Prostate gland (tissue), 2 donors: ENCODE data around the gene NOS2. TPM values are rescaled to one million over a fixed set of nuclear protein-coding genes. Genes with fewer than 3 reads are reported as not detected.
"Not testable (repeated sequence)": the region's sequence is repeated elsewhere in the genome, so short reads cannot be mapped to it uniquely, and the experiment has no call there.

ENCODE experiments used
- DNase-seq: peaks from one replicate; pipeline ENCODE4 v3.0.0-alpha.2; 2019; ENCODE audit warnings: low spot score
- H3K27ac ChIP-seq, 2 donors: fragments of 200-600 bp; sonication (generic); 2 replicates each; pipeline ENCODE4 v1.5.1; 2017 to 2019
- H3K27me3 ChIP-seq: fragments of 200-600 bp; sonication (generic); replicated peaks from 2 replicates; pipeline ENCODE4 v1.5.1; 2019; ENCODE audit not compliant: insufficient read depth
- H3K36me3 ChIP-seq, 2 donors: fragments of 200-600 bp; sonication (generic); 1 replicate in 1 of 2; 2 replicates in 1 of 2; pipeline versions ENCODE4 v1.5.1 to v1.8.1; 2017 to 2019
- H3K4me1 ChIP-seq: fragments of 200-600 bp; sonication (generic); replicated peaks from 2 replicates; pipeline ENCODE4 v1.5.1; 2019
- H3K4me3 ChIP-seq, 2 donors: fragments of 200-600 bp; sonication (generic); 2 replicates each; pipeline ENCODE4 v1.5.1; 2017 to 2019
- H3K9me3 ChIP-seq: fragments of 200-600 bp; sonication (generic); 2 replicates; pipeline ENCODE4 v1.5.1; 2017
- POLR2A ChIP-seq: fragments of 450-650 bp; IDR thresholded peaks from one replicate; pipeline ENCODE4 v1.6.1; 2016; ENCODE audit warnings: antibody characterized with exemption, mild to moderate bottlenecking
- POLR2AphosphoS5 ChIP-seq: sonication (generic); formaldehyde crosslinking; IDR thresholded peaks from one replicate; pipeline ENCODE4 v1.6.1; 2017; ENCODE audit warnings: antibody characterized with exemption
- WGBS: methylation state at CpG from one replicate; pipeline ENCODE4 v1.1.5; 2018; 5-methylcytosine and 5-hydroxymethylcytosine counted together
- intact Hi-C: fragments of 100-400 bp; cut with DNase I; formaldehyde crosslinking; loops from one replicate; pipeline ENCODE4 v1.14.2; 2022
- total RNA-seq, 2 donors: library from RNA; depleted of rRNA; stranded (reverse); fragments of >200 nt; gene quantifications; one replicate each; pipeline ENCODE4 v1.1.0, GENCODE V29; 2016
- TF ChIP-seq, protein P1 (sequence below), 4 experiments: fragments of 200-600 bp in 2 of 4; fragments of 450-650 bp in 2 of 4; sonication (generic) in 2 of 4; IDR thresholded peaks; 1 replicate in 3 of 4; 2 replicates in 1 of 4; pipeline ENCODE4 v1.5.1; 2016 to 2019; ENCODE audit warnings: antibody characterized with exemption in 4 of 4, mild to moderate bottlenecking in 2 of 4, moderate library complexity in 2 of 4

The NOS2 gene
- total RNA-seq, 2 donors from 2014 or later: 0.55 to 1.4 TPM

DNA sequence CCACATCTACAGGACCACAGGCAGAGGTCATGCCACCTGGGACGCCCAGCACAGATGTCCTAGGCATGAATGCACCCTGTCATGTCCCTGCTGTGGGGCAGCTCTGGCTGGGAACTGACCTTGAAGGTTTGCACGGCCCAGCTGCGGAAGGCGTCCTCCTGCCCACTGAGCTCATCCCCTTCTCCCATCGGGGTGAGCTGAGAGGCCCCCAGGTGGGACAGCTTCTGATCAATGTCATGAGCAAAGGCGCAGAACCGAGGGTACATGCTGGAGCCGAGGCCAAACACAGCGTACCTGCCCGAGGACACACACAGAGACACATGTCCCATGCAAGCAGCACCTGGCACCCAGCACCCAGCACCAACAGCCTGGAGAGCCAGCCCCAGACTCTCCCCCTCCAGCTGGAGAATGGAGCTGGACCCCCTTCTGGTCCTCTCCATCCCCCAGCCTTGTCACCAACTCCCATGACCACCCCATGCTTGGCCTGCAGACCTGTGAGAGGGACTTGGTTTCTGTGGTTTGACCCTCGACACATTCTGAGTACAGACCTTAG is 31.4 kb downstream of the NOS2 start:
- Histone ChIP-seq H3K36me3 (no peaks in the 10 kb centered on the region), H3K27ac (no peak overlapping the region), H3K27me3 (no peaks in the 10 kb centered on the region), H3K4me3 (no peak overlapping the region), H3K4me1 (no peaks in the 10 kb centered on the region), H3K9me3 (no peaks in the 10 kb centered on the region)
- WGBS: 95% methylated on average over 11 of the region's 11 CpGs
- intact Hi-C loops: no loop called here
- no peak for TF ChIP-seq POLR2AphosphoS5
- no peak for DNase-seq

DNA sequence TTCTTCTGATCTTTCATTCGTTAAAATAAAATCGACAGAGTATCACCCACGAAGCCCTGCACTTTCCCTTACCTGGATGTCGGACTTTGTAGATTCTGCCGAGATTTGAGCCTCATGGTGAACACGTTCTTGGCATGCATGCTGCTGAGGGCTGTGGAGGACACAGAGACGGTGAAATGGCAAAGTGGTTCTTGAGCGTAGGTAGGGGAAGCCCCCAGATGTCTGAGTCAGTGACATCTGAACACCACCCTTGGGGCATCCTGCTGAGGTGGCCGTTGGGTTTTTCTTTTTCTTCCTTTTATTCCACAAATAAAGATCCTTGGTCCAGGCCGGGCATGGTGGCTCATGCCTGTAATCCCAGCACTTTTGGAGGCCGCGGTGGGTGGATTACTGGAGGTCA is 33.9 kb downstream of the NOS2 start:
- H3K36me3 ChIP-seq: no peaks in the 10 kb centered on the region

DNA sequence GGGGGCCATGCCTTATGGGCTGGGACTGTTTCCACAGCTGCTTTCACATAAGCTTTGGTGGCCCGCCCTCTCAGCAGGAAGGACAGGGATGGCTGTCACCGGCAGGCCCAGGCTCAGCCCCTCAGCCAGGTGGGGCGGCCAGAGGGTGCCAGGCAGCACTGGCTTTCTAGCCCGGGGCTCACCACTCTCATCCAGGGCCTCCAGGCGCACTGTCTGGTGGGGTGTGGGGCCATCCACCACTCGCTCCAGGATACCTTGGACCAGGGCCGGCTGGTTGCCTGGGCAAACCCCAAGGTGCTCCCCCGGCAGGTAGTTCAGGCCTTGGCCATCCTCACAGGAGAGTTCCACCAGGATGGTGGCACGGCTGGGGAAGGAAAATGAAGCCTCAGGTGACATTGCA is 35.0 kb downstream of the NOS2 start:
- no peak for DNase-seq
- intact Hi-C loops: no loop called here
- Histone ChIP-seq H3K27ac (no peak overlapping the region), H3K36me3 (no peaks in the 10 kb centered on the region), H3K9me3 (no peaks in the 10 kb centered on the region), H3K4me3 (no peak overlapping the region), H3K27me3 (no peaks in the 10 kb centered on the region), H3K4me1 (no peaks in the 10 kb centered on the region)
- TF ChIP-seq, protein P1, sequence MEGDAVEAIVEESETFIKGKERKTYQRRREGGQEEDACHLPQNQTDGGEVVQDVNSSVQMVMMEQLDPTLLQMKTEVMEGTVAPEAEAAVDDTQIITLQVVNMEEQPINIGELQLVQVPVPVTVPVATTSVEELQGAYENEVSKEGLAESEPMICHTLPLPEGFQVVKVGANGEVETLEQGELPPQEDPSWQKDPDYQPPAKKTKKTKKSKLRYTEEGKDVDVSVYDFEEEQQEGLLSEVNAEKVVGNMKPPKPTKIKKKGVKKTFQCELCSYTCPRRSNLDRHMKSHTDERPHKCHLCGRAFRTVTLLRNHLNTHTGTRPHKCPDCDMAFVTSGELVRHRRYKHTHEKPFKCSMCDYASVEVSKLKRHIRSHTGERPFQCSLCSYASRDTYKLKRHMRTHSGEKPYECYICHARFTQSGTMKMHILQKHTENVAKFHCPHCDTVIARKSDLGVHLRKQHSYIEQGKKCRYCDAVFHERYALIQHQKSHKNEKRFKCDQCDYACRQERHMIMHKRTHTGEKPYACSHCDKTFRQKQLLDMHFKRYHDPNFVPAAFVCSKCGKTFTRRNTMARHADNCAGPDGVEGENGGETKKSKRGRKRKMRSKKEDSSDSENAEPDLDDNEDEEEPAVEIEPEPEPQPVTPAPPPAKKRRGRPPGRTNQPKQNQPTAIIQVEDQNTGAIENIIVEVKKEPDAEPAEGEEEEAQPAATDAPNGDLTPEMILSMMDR (IDR thresholded peaks at IDR 0.05): no peak
- TF ChIP-seq POLR2AphosphoS5: no peak
- 85% methylated on average over 8 of the region's 9 CpGs for WGBS

More for the DNA sequence above, 33.9 kb downstream of the NOS2 start:
- no peak for DNase-seq
- H3K4me1 ChIP-seq: no peaks in the 10 kb centered on the region
- no peaks in the 10 kb centered on the region for H3K9me3 ChIP-seq
- no peak overlapping the region for H3K4me3 ChIP-seq
- intact Hi-C loops: no loop called here
- 94% methylated on average over 12 of the region's 12 CpGs for WGBS
- no peak overlapping the region for H3K27ac ChIP-seq
- no peak for TF ChIP-seq POLR2AphosphoS5
- no peak for TF ChIP-seq POLR2A
- TF ChIP-seq, protein P1 (IDR thresholded peaks at IDR 0.05): no peak
- no peaks in the 10 kb centered on the region for H3K27me3 ChIP-seq

DNA sequence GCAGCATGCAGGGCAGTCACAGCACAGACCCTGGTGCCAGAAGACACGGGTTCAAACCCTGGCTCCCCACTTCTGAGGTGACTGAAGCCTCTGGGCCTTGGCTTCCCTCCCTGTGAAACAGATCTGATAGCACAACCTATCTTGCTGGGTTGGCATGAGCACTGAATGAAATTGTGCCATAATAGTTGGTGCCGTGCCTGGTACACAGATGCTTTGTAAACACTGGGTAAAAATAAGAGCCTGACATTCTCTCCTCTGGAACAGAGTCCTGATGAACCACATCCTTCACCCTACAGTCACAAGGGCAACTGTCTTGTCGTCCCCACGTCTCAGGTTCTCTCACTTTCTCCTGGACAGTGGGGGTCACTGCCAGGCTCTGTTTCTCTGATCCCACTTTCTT is 35.7 kb downstream of the NOS2 start:
- H3K27ac ChIP-seq: no peak overlapping the region
- H3K9me3 ChIP-seq: no peaks in the 10 kb centered on the region
- no peak overlapping the region for H3K4me3 ChIP-seq
- WGBS: 70% methylated on average over 4 of the region's 4 CpGs
- intact Hi-C loops: no loop called here
- no peaks in the 10 kb centered on the region for H3K27me3 ChIP-seq
- TF ChIP-seq POLR2AphosphoS5: no peak
- TF ChIP-seq, protein P1 (IDR thresholded peaks at IDR 0.05): no peak
- no peak for TF ChIP-seq POLR2A
- H3K4me1 ChIP-seq: no peaks in the 10 kb centered on the region
- no peak for DNase-seq
- H3K36me3 ChIP-seq: no peaks in the 10 kb centered on the region

DNA sequence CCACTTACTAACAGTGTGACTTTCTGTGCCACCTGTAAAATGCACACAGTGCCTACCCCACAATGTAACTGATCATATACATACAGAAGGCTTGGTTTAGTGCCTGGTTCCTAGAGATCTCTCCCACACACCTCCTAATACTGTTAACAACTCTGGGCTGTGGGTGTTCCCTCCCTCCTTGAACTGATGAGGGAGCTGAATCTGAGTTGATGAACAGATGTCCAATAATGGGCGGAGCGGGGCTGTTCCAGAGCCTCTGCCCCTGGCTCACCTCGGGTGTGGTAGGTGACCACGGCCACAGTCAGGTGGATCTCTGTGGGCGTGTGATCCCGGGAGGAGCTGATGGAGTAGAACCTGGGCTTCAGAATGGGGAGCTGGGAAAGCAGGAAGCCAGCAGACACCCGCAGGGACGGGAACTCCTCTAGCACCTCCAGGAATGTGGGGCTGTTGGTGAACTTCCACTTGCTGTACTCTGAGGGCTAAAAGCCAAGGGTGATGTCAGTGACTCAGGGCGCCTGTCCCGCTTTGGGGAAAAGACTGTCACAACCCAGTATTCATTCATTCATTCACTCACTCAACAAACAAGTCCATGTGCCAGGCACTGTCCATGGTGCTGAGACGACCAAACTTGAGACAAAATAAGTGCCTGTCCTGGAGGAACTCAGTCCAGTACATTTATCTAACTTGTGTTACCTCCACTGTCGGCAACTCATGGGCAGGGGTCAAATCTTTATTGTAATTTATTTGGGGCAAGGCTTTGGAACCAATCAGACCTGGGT is 37.6 kb downstream of the NOS2 start:
- H3K9me3 ChIP-seq: no peaks in the 10 kb centered on the region
- no peak overlapping the region for H3K4me3 ChIP-seq
- TF ChIP-seq POLR2AphosphoS5: no peak
- TF ChIP-seq, protein P1 (IDR thresholded peaks at IDR 0.05): no peak
- TF ChIP-seq POLR2A: no peak
- no peaks in the 10 kb centered on the region for H3K4me1 ChIP-seq
- no peaks in the 10 kb centered on the region for H3K27me3 ChIP-seq
- WGBS: 77% methylated on average over 12 of the region's 12 CpGs
- DNase-seq: no peak
- H3K27ac ChIP-seq: no peak overlapping the region
- no peaks in the 10 kb centered on the region for H3K36me3 ChIP-seq
- intact Hi-C loops: no loop called here

DNA sequence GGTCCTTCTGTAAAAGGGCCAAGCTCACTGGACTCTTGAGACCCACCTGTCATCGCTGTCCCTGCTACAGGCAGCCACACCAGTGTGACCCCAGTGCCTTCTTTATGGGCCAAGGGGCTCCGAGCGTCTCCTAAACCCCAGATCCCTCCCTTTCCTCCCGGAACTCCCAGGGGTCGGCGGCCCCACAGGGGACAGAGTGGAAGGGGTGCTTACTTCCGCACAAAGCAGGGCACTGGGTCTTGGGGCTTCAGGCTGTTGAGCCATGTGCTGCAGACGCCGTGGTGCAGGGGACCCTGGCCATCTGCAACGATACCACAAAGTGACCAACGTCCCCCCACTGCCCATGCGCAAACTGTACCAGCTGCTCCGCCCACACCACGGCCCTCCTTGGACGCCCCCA is 39.4 kb downstream of the NOS2 start:
- DNase-seq, intact Hi-C loops: not testable (repeated sequence)
- WGBS: 86% methylated on average over 14 of the region's 15 CpGs

More for the DNA sequence above, 39.4 kb downstream of the NOS2 start:
- H3K4me3 ChIP-seq, H3K27me3 ChIP-seq, H3K36me3 ChIP-seq, H3K9me3 ChIP-seq, H3K27ac ChIP-seq, H3K4me1 ChIP-seq: not testable (repeated sequence)
